ENCODE measurements around the gene KLHL22. TPM values are rescaled to one million over a fixed set of nuclear protein-coding genes. Genes with fewer than 3 reads are reported as not detected.
"Not testable (repeated sequence)": the region's sequence is repeated elsewhere in the genome, so short reads cannot be mapped to it uniquely, and the experiment has no call there.

Gene KLHL22
- total and polyA plus RNA-seq, 2 donors (not counting 3 experiments of a cell fraction or from before 2014, with no cell fraction given) = 24.2 to 33.6 TPM

DNA sequence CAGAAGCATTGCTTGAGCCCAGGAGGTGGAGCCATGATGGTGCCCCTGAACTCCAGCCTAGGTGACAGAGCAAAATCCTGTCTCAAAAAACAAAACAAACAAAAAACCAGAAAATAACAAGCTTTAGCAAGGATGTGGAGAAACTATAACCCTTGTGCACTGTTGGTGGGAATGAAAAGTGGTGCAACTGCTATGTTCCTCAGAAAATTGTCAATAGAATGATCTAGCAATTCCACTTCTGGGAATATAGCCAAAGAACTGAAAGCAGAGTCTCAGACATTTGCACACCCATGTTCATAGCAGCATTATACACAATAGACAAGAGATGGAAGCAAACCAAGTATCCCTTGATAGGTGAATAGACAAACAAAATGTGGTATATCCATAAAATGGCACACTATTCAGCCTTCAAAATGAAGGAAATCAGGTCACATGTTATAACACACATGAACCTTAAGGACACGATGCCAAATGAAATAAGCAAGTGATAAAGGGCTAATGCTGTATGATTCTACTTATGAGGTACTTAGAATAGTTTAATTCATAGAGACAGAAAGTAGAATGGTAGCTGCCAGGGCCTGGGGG lies 15.9 kb downstream of the KLHL22 start:
- Histone ChIP-seq H4K20me1 (replicated peaks; ENCODE audit: control insufficient read depth, extremely low read depth, insufficient read depth, low read length) (no peaks in the 10 kb centered on the region), H3K4me3 (replicated peaks in 1 of 3; ENCODE audit: insufficient read depth in 1 of 3, low read depth in 1 of 3, low read length in 3 of 3) (no peak overlapping the region), H3K9ac (replicated peaks; ENCODE audit: extremely low read depth, insufficient read depth, low read length) (no peak overlapping the region), H3K27me3 (ENCODE audit: control insufficient read depth in 2 of 2, insufficient read depth in 2 of 2, low read length in 2 of 2) (no peaks in the 10 kb centered on the region), H3K9me1 (replicated peaks; ENCODE audit: control insufficient read depth, extremely low read depth, insufficient read depth, low read length) (no peaks in the 10 kb centered on the region), H3K4me2 (ENCODE audit: insufficient read depth, low read length) (no peak overlapping the region), H3K4me1 (ENCODE audit: control insufficient read depth, extremely low read depth, insufficient read depth, low read length) (no peaks in the 10 kb centered on the region), H3K79me2 (ENCODE audit: control insufficient read depth, insufficient read depth, low read length) (no peaks in the 10 kb centered on the region), H3K27ac (ENCODE audit: insufficient read depth, low read depth, low read length) (no peak overlapping the region), H2AFZ (ENCODE audit: low read depth, low read length) (no peak overlapping the region), H3K36me3 (ENCODE audit: control insufficient read depth in 2 of 2, extremely low read depth in 1 of 2, insufficient read depth in 2 of 2, low read length in 2 of 2) (no peaks in the 10 kb centered on the region), H3K9me3 (replicated peaks; ENCODE audit: control insufficient read depth, insufficient read depth, low read length) (no peaks in the 10 kb centered on the region)
- TF ChIP-seq MYC (IDR thresholded peaks at IDR 0.05; ENCODE audit: low read depth, low read length) (no peak), GATA2 (IDR thresholded peaks at IDR 0.05; ENCODE audit: insufficient read depth, insufficient read length, low read depth, low read length) (no peak), FOS (IDR thresholded peaks at IDR 0.05; ENCODE audit: borderline replicate concordance, insufficient read depth, low read length) (no peak), POLR2A (IDR thresholded peaks at IDR 0.05; ENCODE audit: low read depth, low read length) (no peak), EZH2 (IDR thresholded peaks at IDR 0.05; ENCODE audit: borderline replicate concordance, low read depth, low read length, severe bottlenecking) (no peak), POLR2AphosphoS5 (IDR thresholded peaks at IDR 0.05; ENCODE audit: insufficient read depth, low read depth, low read length) (no peak), JUN (IDR thresholded peaks at IDR 0.05; ENCODE audit: borderline replicate concordance, insufficient read depth, insufficient read length, low read depth) (no peak)
- TF ChIP-seq, protein P1, sequence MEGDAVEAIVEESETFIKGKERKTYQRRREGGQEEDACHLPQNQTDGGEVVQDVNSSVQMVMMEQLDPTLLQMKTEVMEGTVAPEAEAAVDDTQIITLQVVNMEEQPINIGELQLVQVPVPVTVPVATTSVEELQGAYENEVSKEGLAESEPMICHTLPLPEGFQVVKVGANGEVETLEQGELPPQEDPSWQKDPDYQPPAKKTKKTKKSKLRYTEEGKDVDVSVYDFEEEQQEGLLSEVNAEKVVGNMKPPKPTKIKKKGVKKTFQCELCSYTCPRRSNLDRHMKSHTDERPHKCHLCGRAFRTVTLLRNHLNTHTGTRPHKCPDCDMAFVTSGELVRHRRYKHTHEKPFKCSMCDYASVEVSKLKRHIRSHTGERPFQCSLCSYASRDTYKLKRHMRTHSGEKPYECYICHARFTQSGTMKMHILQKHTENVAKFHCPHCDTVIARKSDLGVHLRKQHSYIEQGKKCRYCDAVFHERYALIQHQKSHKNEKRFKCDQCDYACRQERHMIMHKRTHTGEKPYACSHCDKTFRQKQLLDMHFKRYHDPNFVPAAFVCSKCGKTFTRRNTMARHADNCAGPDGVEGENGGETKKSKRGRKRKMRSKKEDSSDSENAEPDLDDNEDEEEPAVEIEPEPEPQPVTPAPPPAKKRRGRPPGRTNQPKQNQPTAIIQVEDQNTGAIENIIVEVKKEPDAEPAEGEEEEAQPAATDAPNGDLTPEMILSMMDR (IDR thresholded peaks at IDR 0.05; ENCODE audit: extremely low read depth in 1 of 2, insufficient read depth in 1 of 2, low read depth in 1 of 2, low read length in 2 of 2) = no peak
- TF ChIP-seq, protein P2, sequence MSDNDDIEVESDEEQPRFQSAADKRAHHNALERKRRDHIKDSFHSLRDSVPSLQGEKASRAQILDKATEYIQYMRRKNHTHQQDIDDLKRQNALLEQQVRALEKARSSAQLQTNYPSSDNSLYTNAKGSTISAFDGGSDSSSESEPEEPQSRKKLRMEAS (IDR thresholded peaks at IDR 0.05; ENCODE audit: insufficient read depth, insufficient read length) = no peak
- dilution Hi-C loops (cut with MboI; ENCODE audit: extremely low pct_ligation_motif_present, low sequenced_read_pairs) = no loop called here
- intact Hi-C loops (cut with micrococcal nuclease) = no loop called here
- no TSS peak for BruUV-seq (replicated peaks)
- CTCF ChIA-PET = interaction anchor here (1.6 kb wide), 1 partner anchor 23 kb away, joined by 4 read pairs; no protein-coding TSS in a partner anchor
- POLR2A ChIA-PET = no interaction called here
- no peak for FAIRE-seq
- no peak for DNase-seq (ENCODE audit: low read depth, low spot score)

DNA sequence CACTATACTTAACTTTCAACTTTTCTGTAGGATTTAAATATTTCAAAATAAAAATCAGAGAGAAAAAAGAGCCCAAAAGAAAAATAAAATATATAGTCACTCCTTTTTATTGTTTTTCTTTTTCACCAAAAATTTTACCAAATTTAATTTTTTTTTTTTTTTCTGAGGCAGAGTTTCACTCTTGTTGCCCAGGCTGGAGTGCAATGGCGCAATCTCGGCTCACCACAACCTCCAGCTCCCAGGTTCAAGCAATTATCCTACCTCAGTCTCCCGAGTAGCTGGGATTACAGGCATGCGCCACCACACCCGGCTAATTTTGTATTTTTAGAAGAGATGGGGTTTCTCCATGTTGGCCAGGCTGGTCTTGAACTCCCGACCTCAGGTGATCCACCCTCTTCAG lies 17.5 kb downstream of the KLHL22 start:
- H3K9ac ChIP-seq (replicated peaks; ENCODE audit: extremely low read depth, insufficient read depth, low read length); H3K79me2 ChIP-seq (ENCODE audit: control insufficient read depth, insufficient read depth, low read length); DNase-seq (ENCODE audit: low read depth, low spot score); H3K27ac ChIP-seq (ENCODE audit: insufficient read depth, low read depth, low read length); FAIRE-seq; CTCF ChIA-PET; H2AFZ ChIP-seq (ENCODE audit: low read depth, low read length); H4K20me1 ChIP-seq (replicated peaks; ENCODE audit: control insufficient read depth, extremely low read depth, insufficient read depth, low read length); BruUV-seq (replicated peaks); H3K27me3 ChIP-seq (ENCODE audit: control insufficient read depth in 2 of 2, insufficient read depth in 2 of 2, low read length in 2 of 2); H3K4me1 ChIP-seq (ENCODE audit: control insufficient read depth, extremely low read depth, insufficient read depth, low read length); H3K9me3 ChIP-seq (replicated peaks; ENCODE audit: control insufficient read depth, insufficient read depth, low read length); H3K4me3 ChIP-seq (replicated peaks in 1 of 3; ENCODE audit: insufficient read depth in 1 of 3, low read depth in 1 of 3, low read length in 3 of 3); H3K9me1 ChIP-seq (replicated peaks; ENCODE audit: control insufficient read depth, extremely low read depth, insufficient read depth, low read length); H3K36me3 ChIP-seq (ENCODE audit: control insufficient read depth in 2 of 2, extremely low read depth in 1 of 2, insufficient read depth in 2 of 2, low read length in 2 of 2); intact Hi-C loops (cut with micrococcal nuclease); H3K4me2 ChIP-seq (ENCODE audit: insufficient read depth, low read length); dilution Hi-C loops (cut with MboI; ENCODE audit: extremely low pct_ligation_motif_present, low sequenced_read_pairs): not testable (repeated sequence)
- POLR2A ChIA-PET = interaction anchor here (0.7 kb wide), 2 partner anchors 34 to 86 kb away, joined by 4 to 9 read pairs; no protein-coding TSS in a partner anchor

DNA sequence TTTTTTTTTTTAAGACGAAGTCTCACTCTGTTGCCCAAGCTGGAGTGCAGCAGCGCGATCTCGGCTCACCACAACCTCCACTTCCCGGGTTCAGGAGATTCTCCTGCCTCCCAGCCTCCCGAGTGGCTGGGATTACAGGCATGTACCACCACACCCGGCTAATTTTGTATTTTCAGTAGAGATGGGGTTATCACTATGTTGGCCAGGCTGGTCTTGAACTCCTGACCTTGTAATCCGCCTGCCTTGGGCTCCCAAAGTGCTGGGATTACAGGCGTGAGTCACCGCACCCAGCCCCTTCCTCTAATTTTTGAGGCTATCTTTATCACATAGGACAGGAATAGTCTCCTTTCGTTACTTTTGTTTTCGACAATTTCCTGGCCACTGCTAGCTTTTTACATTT lies 20.0 kb downstream of the KLHL22 start:
- H3K4me2 ChIP-seq (ENCODE audit: insufficient read depth, low read length); CTCF ChIA-PET; H3K9me3 ChIP-seq (replicated peaks; ENCODE audit: control insufficient read depth, insufficient read depth, low read length); H3K9me1 ChIP-seq (replicated peaks; ENCODE audit: control insufficient read depth, extremely low read depth, insufficient read depth, low read length); FAIRE-seq; H3K27ac ChIP-seq (ENCODE audit: insufficient read depth, low read depth, low read length); H4K20me1 ChIP-seq (replicated peaks; ENCODE audit: control insufficient read depth, extremely low read depth, insufficient read depth, low read length); H3K79me2 ChIP-seq (ENCODE audit: control insufficient read depth, insufficient read depth, low read length); H3K36me3 ChIP-seq (ENCODE audit: control insufficient read depth in 2 of 2, extremely low read depth in 1 of 2, insufficient read depth in 2 of 2, low read length in 2 of 2); DNase-seq (ENCODE audit: low read depth, low spot score); H3K4me1 ChIP-seq (ENCODE audit: control insufficient read depth, extremely low read depth, insufficient read depth, low read length); intact Hi-C loops (cut with micrococcal nuclease); BruUV-seq (replicated peaks); dilution Hi-C loops (cut with MboI; ENCODE audit: extremely low pct_ligation_motif_present, low sequenced_read_pairs); H2AFZ ChIP-seq (ENCODE audit: low read depth, low read length); POLR2A ChIA-PET; H3K9ac ChIP-seq (replicated peaks; ENCODE audit: extremely low read depth, insufficient read depth, low read length); H3K27me3 ChIP-seq (ENCODE audit: control insufficient read depth in 2 of 2, insufficient read depth in 2 of 2, low read length in 2 of 2); H3K4me3 ChIP-seq (replicated peaks in 1 of 3; ENCODE audit: insufficient read depth in 1 of 3, low read depth in 1 of 3, low read length in 3 of 3): not testable (repeated sequence)

Data from endothelial cell of umbilical vein (primary cell).